Measurements from ENCODE around the gene TNRC6B.

- no peak for TF ChIP-seq CTCF (IDR thresholded peaks at IDR 0.05)
- TF ChIP-seq POLR2AphosphoS5 (IDR thresholded peaks at IDR 0.05): no peak
- no peak for TF ChIP-seq EP300 (IDR thresholded peaks at IDR 0.05)
- TF ChIP-seq POLR2A (IDR thresholded peaks at IDR 0.05): no peak
Observed at GRCh38 chr22:40241200-40241763, 63.6 kb downstream of the TNRC6B start.
